CD4-positive, alpha-beta T cell (primary cell): ENCODE results near the gene SYT9. TPM values are rescaled to one million over a fixed set of nuclear protein-coding genes. Genes with fewer than 3 reads are reported as not detected.

Experiments
- ATAC-seq: fragments of 200-7000 bp; cut with Tn5 transposase; one replicate; pipeline ENCODE4 v1.10.0; 2022; ENCODE audit warnings: mild to moderate bottlenecking; ENCODE audit not compliant: poor library complexity
- CTCF ChIA-PET: fragments of 350-600 bp; sonication (Branson Sonifier 250); formaldehyde crosslinking; loops from one replicate; lab custom pipeline; 2021; ENCODE audit warnings: antibody characterized with exemption, inconsistent platforms; lab: Charles Lee
- POLR2A ChIA-PET: fragments of 350-600 bp; sonication (Branson Sonifier 250); formaldehyde crosslinking; loops from one replicate; lab custom pipeline; 2021; ENCODE audit warnings: antibody characterized with exemption, inconsistent platforms; lab: Charles Lee
- DNase-seq, 14 experiments: peaks; one replicate each; pipeline ENCODE4 v3.0.0-alpha.2; 2013 to 2020; ENCODE audit warnings: mixed read lengths in 2 of 14
- H3K27ac ChIP-seq, 2 donors: one replicate each; pipeline versions ENCODE4 v1.5.1 to v1.7.0; 2013; ENCODE audit warnings: low read length in 2 of 2, low read depth in 1 of 2, mild to moderate bottlenecking in 1 of 2
- H3K27me3 ChIP-seq, 2 experiments: 1 replicate in 1 of 2; 2 replicates in 1 of 2; pipeline versions ENCODE4 v1.6.1 to v1.7.0; 2013; ENCODE audit warnings: low read length in 2 of 2, control low read depth in 1 of 2, mild to moderate bottlenecking in 1 of 2, moderate library complexity in 1 of 2; ENCODE audit not compliant: insufficient read depth in 2 of 2, control insufficient read depth in 1 of 2
- H3K36me3 ChIP-seq: one replicate; pipeline ENCODE4 v1.6.1; 2013; ENCODE audit warnings: low read length, control low read depth; ENCODE audit not compliant: insufficient read depth
- H3K4me1 ChIP-seq: one replicate; pipeline ENCODE4 v1.6.1; 2013; ENCODE audit warnings: low read length, control low read depth; ENCODE audit not compliant: insufficient read depth
- H3K4me3 ChIP-seq: one replicate; pipeline ENCODE4 v1.5.1; 2013; ENCODE audit warnings: mild to moderate bottlenecking, low read length, moderate library complexity
- H3K9me3 ChIP-seq, 2 experiments: 1 replicate in 1 of 2; 2 replicates in 1 of 2; pipeline versions ENCODE4 v1.6.1 to v1.7.0; 2013; ENCODE audit warnings: low read length in 2 of 2, mild to moderate bottlenecking in 2 of 2, control low read depth in 1 of 2, moderate library complexity in 1 of 2; ENCODE audit not compliant: control insufficient read depth in 1 of 2, insufficient read depth in 1 of 2
- H3K27ac Mint-ChIP-seq: one replicate; pipeline ENCODE4 v1.8.0; 2020; ENCODE audit warnings: mixed read lengths
- H3K27me3 Mint-ChIP-seq: one replicate; pipeline ENCODE4 v1.8.0; 2021; ENCODE audit warnings: mixed read lengths
- H3K36me3 Mint-ChIP-seq: one replicate; pipeline ENCODE4 v1.8.0; 2021; ENCODE audit warnings: low read depth, mixed read lengths
- H3K4me1 Mint-ChIP-seq: one replicate; pipeline ENCODE4 v1.8.0; 2021; ENCODE audit warnings: low read depth, mixed read lengths
- H3K4me3 Mint-ChIP-seq: one replicate; pipeline ENCODE4 v1.8.0; 2020; ENCODE audit warnings: mild to moderate bottlenecking, mixed read lengths
- H3K9me3 Mint-ChIP-seq: one replicate; pipeline ENCODE4 v1.8.0; 2020; ENCODE audit warnings: mixed read lengths
- CTCF ChIP-seq: fragments of 200-600 bp; IDR thresholded peaks from one replicate; pipeline ENCODE4 v1.8.0; 2022; ENCODE audit warnings: antibody characterized with exemption, mild to moderate bottlenecking
- intact Hi-C, 2 experiments: fragments of 100-400 bp; cut with DNase I in 1 of 2; cut with micrococcal nuclease in 1 of 2; formaldehyde crosslinking; loops; one replicate each; pipeline versions ENCODE4 v1.15.1 to v1.9.0; 2023 to 2025; cut with DNase I, micrococcal nuclease
- total RNA-seq, 174 experiments: library from RNA in 2 of 174; stranded (reverse) in 2 of 174; gene quantifications; one replicate each; pipeline ENCODE4 v1.2.3 and lab custom pipeline; 2021 to 2026

The SYT9 gene
- total RNA-seq, 2 experiments from 2014 or later: not detected

- POLR2A ChIA-PET: no interaction called here
- TF ChIP-seq CTCF: no peak
- no peak overlapping the region for H3K27ac Mint-ChIP-seq
- CTCF ChIA-PET: no interaction called here
- Histone ChIP-seq H3K36me3 (no peaks in the 10 kb centered on the region), H3K9me3 (no peaks in the 10 kb centered on the region), H3K4me1 (no peaks in the 10 kb centered on the region), H3K27me3 (no peaks in the 10 kb centered on the region), H3K4me3 (no peak overlapping the region), H3K27ac (no peak overlapping the region)
- peaks cover 2% of the 10 kb centered on the region for H3K9me3 Mint-ChIP-seq
- no peaks in the 10 kb centered on the region for H3K4me1 Mint-ChIP-seq
- DNase-seq (no peak), ATAC-seq (no peak)
- H3K4me3 Mint-ChIP-seq: no peak overlapping the region
- intact Hi-C loops: no loop called here
- no peaks in the 10 kb centered on the region for H3K36me3 Mint-ChIP-seq
- H3K27me3 Mint-ChIP-seq: peaks cover 36% of the 10 kb centered on the region
These were observed 133.0 kb downstream of the SYT9 start for GRCh38 chr11:7384691-7385090.

- H3K27ac ChIP-seq: no peak overlapping the region
- intact Hi-C loops: no loop called here
- CTCF ChIA-PET: no interaction called here
- no peak overlapping the region for H3K4me3 ChIP-seq
- TF ChIP-seq CTCF: no peak
- H3K9me3 ChIP-seq: no peaks in the 10 kb centered on the region
- POLR2A ChIA-PET: no interaction called here
- DNase-seq (no peak), ATAC-seq (no peak)
- no peaks in the 10 kb centered on the region for H3K4me1 ChIP-seq
- Mint-ChIP-seq H3K9me3 (peaks cover 2% of the 10 kb centered on the region), H3K36me3 (no peaks in the 10 kb centered on the region), H3K27ac (no peak overlapping the region), H3K27me3 (peaks cover 35% of the 10 kb centered on the region), H3K4me1 (no peaks in the 10 kb centered on the region), H3K4me3 (no peak overlapping the region)
- no peaks in the 10 kb centered on the region for H3K27me3 ChIP-seq
- H3K36me3 ChIP-seq: no peaks in the 10 kb centered on the region
These were observed 133.8 kb downstream of the SYT9 start for GRCh38 chr11:7385532-7385931.

GRCh38 chr11:7413961-7414915, 162.5 kb downstream of the SYT9 start:
- H3K27ac Mint-ChIP-seq: no peak overlapping the region
- Histone ChIP-seq H3K27ac (no peak overlapping the region), H3K4me1 (no peaks in the 10 kb centered on the region), H3K27me3 (peaks cover 14 to 16% of the 10 kb centered on the region in 2 experiments), H3K9me3 (peaks cover 5 to 12% of the 10 kb centered on the region in 2 experiments), H3K36me3 (no peaks in the 10 kb centered on the region), H3K4me3 (no peak overlapping the region)
- intact Hi-C loops: no loop called here
- ChIA-PET POLR2A (no interaction called here), CTCF (no interaction called here)
- no peaks in the 10 kb centered on the region for H3K36me3 Mint-ChIP-seq
- no peak overlapping the region for H3K4me3 Mint-ChIP-seq
- peaks cover 54% of the 10 kb centered on the region for H3K27me3 Mint-ChIP-seq
- no peak for TF ChIP-seq CTCF
- H3K9me3 Mint-ChIP-seq: peaks cover 5% of the 10 kb centered on the region
- ATAC-seq (no peak), DNase-seq (no peak)
- H3K4me1 Mint-ChIP-seq: no peaks in the 10 kb centered on the region
